Measurements from ENCODE around the gene LAMA4.

DNA sequence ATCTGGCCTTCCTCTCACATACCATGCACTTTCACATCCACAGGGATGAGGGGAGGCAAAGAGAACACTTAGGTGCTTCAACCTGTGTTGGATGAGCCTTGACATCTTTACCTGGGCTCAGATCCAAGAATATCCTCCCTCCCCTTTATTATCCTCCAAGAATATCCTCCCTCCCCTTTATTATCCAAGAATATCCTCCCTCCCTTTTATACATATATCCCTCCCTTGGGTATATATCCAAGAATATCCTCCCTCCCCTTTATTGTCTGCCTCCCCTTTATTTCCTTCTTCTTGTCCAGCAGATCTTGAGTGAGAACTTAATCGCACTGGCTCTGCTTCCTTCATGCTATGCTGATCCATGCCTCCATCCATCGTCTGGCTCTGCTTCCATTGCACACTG is 30.3 kb downstream of the LAMA4 start:
- TF ChIP-seq POLR2AphosphoS2 (conservative IDR thresholded peaks at IDR 0.05; ENCODE audit: low read length) (no peak), BHLHE40 (IDR thresholded peaks at IDR 0.05; ENCODE audit: low read depth, low read length) (no peak), HDAC2 (IDR thresholded peaks at IDR 0.05) (no peak), HOXB5 (CRISPR knock-in tag; IDR thresholded peaks at IDR 0.05) (no peak)
- TF ChIP-seq, protein P1, sequence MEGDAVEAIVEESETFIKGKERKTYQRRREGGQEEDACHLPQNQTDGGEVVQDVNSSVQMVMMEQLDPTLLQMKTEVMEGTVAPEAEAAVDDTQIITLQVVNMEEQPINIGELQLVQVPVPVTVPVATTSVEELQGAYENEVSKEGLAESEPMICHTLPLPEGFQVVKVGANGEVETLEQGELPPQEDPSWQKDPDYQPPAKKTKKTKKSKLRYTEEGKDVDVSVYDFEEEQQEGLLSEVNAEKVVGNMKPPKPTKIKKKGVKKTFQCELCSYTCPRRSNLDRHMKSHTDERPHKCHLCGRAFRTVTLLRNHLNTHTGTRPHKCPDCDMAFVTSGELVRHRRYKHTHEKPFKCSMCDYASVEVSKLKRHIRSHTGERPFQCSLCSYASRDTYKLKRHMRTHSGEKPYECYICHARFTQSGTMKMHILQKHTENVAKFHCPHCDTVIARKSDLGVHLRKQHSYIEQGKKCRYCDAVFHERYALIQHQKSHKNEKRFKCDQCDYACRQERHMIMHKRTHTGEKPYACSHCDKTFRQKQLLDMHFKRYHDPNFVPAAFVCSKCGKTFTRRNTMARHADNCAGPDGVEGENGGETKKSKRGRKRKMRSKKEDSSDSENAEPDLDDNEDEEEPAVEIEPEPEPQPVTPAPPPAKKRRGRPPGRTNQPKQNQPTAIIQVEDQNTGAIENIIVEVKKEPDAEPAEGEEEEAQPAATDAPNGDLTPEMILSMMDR (IDR thresholded peaks at IDR 0.05), result no peak

Data from A549 (cell line).